Activated CD4-positive, alpha-beta T cell treated with anti-CD3 and anti-CD28 coated beads, Interleukin-2, amount 50 U/mL, for 24 hours (primary cell): ENCODE data around the gene TYMS.
A peak's percentile ranks its signal among the peaks of the same experiment; 100 is the strongest.

ENCODE experiments used
- DNase-seq, 2 donors: peaks; one replicate each; pipeline ENCODE4 v3.0.0-alpha.2; 2020; ENCODE audit warnings: low read depth in 1 of 2, low spot score in 1 of 2

The TYMS gene

GRCh38 chr18:710418-711300 is 53.2 kb downstream of the TYMS start:
- DNase-seq = no peak

GRCh38 chr18:711310-711656 is 53.8 kb downstream of the TYMS start:
- no peak for DNase-seq

- peak; percentile 57 to 77 for DNase-seq
These were observed 54.4 kb downstream of the TYMS start for GRCh38 chr18:711657-712400.

- peak; percentile 61 to 76 for DNase-seq
These were observed 55.1 kb downstream of the TYMS start, which contains the start of gene ENOSF1 for GRCh38 chr18:712401-713134. ENOSF1 (minus strand) TSS chr18:712630; CDS start chr18:712587, 43 bp downstream.

GRCh38 chr18:713135-713490 is 55.7 kb downstream of the TYMS start:
- no peak for DNase-seq

- DNase-seq = no peak
These were observed 58.2 kb downstream of the TYMS start for GRCh38 chr18:715626-716025.

GRCh38 chr18:717003-717402 is 59.5 kb downstream of the TYMS start:
- DNase-seq = no peak
